Measurements from ENCODE around the gene CDCA3. TPM values are rescaled to one million over a fixed set of nuclear protein-coding genes. Genes with fewer than 3 reads are reported as not detected.
A peak's percentile ranks its signal among the peaks of the same experiment; 100 is the strongest.

The CDCA3 gene
- total and polyA plus RNA-seq, 3 experiments from 2014 or later: 0.68 to 37.6 (median 35.9) TPM

DNA sequence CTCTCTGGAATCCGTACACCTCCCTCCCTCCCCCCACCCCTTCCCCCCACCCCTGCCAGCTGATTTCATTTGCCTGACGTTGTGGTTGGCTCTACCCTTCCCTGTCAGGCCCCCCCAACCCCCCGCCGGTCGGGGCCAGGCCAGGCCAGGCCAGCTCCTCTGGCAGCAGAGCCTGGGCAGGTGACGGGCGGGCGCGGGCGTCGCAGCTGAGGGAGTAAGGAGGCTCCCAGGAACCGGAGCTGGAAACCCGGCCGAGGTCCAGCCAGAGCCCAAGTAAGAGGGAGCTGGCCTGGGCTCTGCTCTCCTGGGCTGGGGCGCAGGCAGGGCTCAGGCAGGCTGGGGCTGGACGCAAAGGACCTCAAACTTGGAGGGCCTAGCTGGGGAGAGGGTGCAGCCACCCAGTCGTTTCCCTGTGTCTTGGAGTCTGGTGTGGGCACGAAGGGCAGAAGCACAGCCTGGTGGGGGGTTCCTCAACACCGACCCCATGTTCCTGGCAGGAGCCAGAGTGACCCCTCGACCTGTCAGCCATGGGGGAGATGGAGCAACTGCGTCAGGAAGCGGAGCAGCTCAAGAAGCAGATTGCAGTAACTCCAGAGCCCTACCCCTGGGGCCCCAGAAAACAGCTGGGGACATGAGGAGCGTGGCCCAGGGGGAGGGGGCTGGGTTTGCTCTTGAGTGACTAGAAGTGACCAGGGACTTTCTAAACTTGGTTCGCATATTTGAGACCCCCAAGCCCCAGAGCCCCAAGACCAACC lies 10.1 kb downstream of the CDCA3 start, which contains the start of gene GNB3:
TSS of gene GNB3 (plus strand) at position 165 of the 755 bp plus-strand sequence. CDS start at position 528, 363 bp downstream.
- POLR2A ChIA-PET: no interaction called here
- H3K9me3 ChIP-seq (ENCODE audit: low read length): no peaks in the 10 kb centered on the region
- no peaks in the 10 kb centered on the region for H3K27me3 ChIP-seq (ENCODE audit: insufficient read depth, low read length, poor library complexity, severe bottlenecking)
- H3K4me3 ChIP-seq (ENCODE audit: low read length): no peak within 1 kb of the TSS
- Mint-ChIP-seq H3K4me3 (no peak within 1 kb of the TSS), H3K4me1 (no peaks in the 10 kb centered on the region), H3K27ac (no peak within 1 kb of the TSS), H3K27me3 (no peaks in the 10 kb centered on the region), H3K9me3 (no peaks in the 10 kb centered on the region), H3K36me3 (peaks cover 0 to 12% (median 1%) of the 10 kb centered on the region in 3 donors)
- H3K4me1 ChIP-seq (ENCODE audit: insufficient read depth, low read length): peaks cover 4% of the 10 kb centered on the region
- no peaks in the 10 kb centered on the region for H3K36me3 ChIP-seq (ENCODE audit: insufficient read depth, low read length)
- DNase-seq: no peak
- no peak within 1 kb of the TSS for H3K27ac ChIP-seq (ENCODE audit: low read depth, low read length)
- CTCF ChIA-PET: interaction anchor here (1.2 to 1.9 kb wide), 2 partner anchors 14 to 32 kb away, joined by 3 to 5 read pairs; no protein-coding TSS in a partner anchor

DNA sequence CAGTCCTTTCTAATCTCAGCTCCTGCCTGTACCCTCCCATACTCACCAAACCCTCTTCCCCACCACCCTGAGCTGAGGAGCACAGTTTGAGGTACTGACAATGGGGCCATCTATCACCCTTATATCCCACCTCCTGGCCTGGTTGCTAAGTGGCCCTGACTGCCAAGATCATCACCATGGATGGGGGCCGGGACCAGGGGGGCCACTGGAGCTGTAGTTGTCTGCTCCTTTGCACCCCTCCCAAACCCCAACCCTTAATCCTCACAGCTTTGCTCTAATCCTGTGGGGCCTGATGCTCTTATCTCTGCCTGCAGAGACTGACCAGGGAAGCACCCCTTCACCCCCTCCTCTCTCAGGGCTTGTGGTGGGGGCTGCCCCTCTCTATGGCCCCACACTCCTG lies 10.8 kb downstream of the CDCA3 start:
- Histone ChIP-seq H3K27me3 (ENCODE audit: insufficient read depth, low read length, poor library complexity, severe bottlenecking) (no peaks in the 10 kb centered on the region), H3K9me3 (ENCODE audit: low read length) (no peaks in the 10 kb centered on the region), H3K27ac (ENCODE audit: low read depth, low read length) (no peak overlapping the region), H3K4me3 (ENCODE audit: low read length) (no peak overlapping the region), H3K4me1 (ENCODE audit: insufficient read depth, low read length) (peaks cover 6% of the 10 kb centered on the region), H3K36me3 (ENCODE audit: insufficient read depth, low read length) (no peaks in the 10 kb centered on the region)
- no peaks in the 10 kb centered on the region for H3K27me3 Mint-ChIP-seq
- CTCF ChIA-PET: interaction anchor here (1.9 kb wide), 1 partner anchor 14 kb away, joined by 5 read pairs; no protein-coding TSS in a partner anchor
- DNase-seq: no peak
- no peaks in the 10 kb centered on the region for H3K9me3 Mint-ChIP-seq
- peaks cover 0 to 4% (median 3%) of the 10 kb centered on the region in 3 donors for H3K4me1 Mint-ChIP-seq
- H3K36me3 Mint-ChIP-seq: peaks cover 0 to 12% (median 1%) of the 10 kb centered on the region in 3 donors
- H3K27ac Mint-ChIP-seq: no peak overlapping the region
- no peak overlapping the region for H3K4me3 Mint-ChIP-seq
- POLR2A ChIA-PET: no interaction called here

DNA sequence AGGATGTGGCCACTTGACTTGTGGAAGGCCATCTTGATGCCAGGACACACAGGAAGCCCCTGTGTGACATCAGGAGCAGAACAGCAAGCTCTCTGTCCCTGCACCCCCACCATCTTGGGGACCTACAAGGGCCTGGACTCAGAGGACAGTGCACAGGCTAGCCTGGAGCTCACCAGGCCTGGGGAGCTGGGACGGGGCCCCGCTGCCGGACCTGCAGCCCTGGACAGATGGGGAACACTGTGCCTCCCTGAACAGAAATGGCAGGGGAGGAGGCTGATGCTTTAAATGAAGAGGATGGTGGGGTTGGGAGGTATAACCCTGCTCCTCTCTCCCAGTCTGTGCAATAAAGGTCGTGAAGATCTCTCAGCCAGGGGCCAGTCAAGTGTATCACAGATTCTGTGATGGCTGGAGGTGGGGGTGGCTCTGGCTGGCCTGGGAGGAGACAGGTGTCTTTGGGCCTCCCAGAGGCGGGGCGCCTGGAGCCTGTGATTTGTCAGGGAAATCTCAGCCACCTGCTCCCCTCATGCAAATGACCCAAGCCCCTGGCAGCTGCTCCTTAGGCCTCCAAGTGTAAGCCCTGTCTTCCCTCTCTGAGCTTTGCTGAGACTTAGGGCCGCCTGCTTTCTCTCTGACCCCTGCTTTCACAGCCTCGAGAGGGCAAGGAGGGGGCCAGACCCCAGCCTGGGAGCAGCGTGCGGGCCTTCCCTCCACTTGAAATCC lies 11.4 kb downstream of the CDCA3 start:
- Histone ChIP-seq H3K27me3 (ENCODE audit: insufficient read depth, low read length, poor library complexity, severe bottlenecking) (no peaks in the 10 kb centered on the region), H3K9me3 (ENCODE audit: low read length) (no peaks in the 10 kb centered on the region), H3K27ac (ENCODE audit: low read depth, low read length) (no peak overlapping the region), H3K4me1 (ENCODE audit: insufficient read depth, low read length) (peaks cover 6% of the 10 kb centered on the region), H3K36me3 (ENCODE audit: insufficient read depth, low read length) (no peaks in the 10 kb centered on the region), H3K4me3 (ENCODE audit: low read length) (no peak overlapping the region)
- Mint-ChIP-seq H3K4me3 (no peak overlapping the region), H3K9me3 (no peaks in the 10 kb centered on the region), H3K36me3 (peaks cover 0 to 7% (median under 1%) of the 10 kb centered on the region in 3 donors), H3K27ac (no peak overlapping the region), H3K4me1 (peaks cover 0 to 4% (median 3%) of the 10 kb centered on the region in 3 donors), H3K27me3 (no peaks in the 10 kb centered on the region)
- ChIA-PET CTCF (interaction anchor here (1.9 kb wide), 1 partner anchor 13 kb away, joined by 5 read pairs; no protein-coding TSS in a partner anchor), POLR2A (no interaction called here)
- DNase-seq: no peak

DNA sequence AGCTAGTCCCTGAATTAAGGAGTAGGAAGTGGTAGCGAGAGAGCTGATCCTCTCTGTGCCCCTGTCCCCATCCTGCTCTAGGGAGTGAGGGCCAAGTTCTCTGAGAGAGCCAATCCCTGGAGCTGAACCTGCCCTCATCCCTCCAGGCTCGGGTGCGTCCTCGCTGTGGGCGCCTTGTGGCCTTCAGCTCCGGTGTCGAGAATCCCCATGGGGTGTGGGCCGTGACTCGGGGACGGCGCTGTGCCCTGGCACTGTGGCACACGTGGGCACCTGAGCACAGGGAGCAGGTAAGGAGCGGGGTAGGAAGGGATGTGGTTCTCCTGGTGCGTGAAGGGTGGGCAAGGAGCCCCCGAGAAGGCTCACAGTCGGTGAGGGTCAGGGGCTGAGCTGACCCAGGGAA lies 12.2 kb downstream of the CDCA3 start:
- Mint-ChIP-seq H3K9me3 (no peaks in the 10 kb centered on the region), H3K4me3 (no peak overlapping the region), H3K4me1 (peaks cover 0 to 4% (median 3%) of the 10 kb centered on the region in 3 donors), H3K27me3 (no peaks in the 10 kb centered on the region), H3K27ac (no peak overlapping the region), H3K36me3 (peaks cover 0 to 10% (median 0%) of the 10 kb centered on the region in 3 donors)
- H3K4me1 ChIP-seq (ENCODE audit: insufficient read depth, low read length): peaks cover 6% of the 10 kb centered on the region
- no peaks in the 10 kb centered on the region for H3K9me3 ChIP-seq (ENCODE audit: low read length)
- no peaks in the 10 kb centered on the region for H3K36me3 ChIP-seq (ENCODE audit: insufficient read depth, low read length)
- H3K27me3 ChIP-seq (ENCODE audit: insufficient read depth, low read length, poor library complexity, severe bottlenecking): no peaks in the 10 kb centered on the region
- ChIA-PET CTCF (interaction anchor here (1.9 kb wide), 1 partner anchor 12 kb away, joined by 5 read pairs; no protein-coding TSS in a partner anchor), POLR2A (no interaction called here)
- no peak for DNase-seq
- H3K27ac ChIP-seq (ENCODE audit: low read depth, low read length): no peak overlapping the region
- H3K4me3 ChIP-seq (ENCODE audit: low read length): no peak overlapping the region

DNA sequence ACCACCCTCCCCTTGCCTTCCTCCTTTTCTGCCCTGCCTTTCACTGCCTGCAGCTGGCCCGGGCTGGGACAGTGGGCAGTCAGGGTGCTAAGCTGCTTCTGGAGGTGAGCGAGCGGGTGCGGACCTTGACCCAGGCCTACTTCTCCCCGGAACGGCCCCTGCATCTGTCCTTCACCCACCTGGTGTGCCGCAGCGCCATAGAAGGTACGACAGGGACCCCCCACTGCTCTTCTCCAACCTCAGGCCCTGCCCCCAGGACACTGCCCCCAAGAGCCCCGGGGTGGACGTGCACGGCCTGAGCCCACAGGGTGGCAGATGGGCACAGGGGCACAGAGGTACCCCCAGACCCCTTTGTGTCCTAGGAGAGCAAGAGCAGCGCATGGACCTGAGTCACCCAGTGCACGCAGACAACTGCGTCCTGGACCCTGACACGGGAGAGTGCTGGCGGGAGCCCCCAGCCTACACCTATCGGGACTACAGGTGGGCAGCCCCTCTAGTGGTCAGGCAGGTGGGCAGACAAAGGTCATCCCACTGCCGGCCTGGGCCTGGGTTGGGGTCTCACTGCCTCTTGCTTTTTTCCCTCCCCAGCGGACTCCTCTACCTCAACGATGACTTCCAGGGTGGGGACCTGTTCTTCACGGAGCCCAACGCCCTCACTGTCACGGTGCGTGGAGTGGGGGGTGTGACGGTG lies 13.6 kb downstream of the CDCA3 start:
- no peaks in the 10 kb centered on the region for H3K9me3 Mint-ChIP-seq
- no peaks in the 10 kb centered on the region for H3K9me3 ChIP-seq (ENCODE audit: low read length)
- no peaks in the 10 kb centered on the region for H3K27me3 Mint-ChIP-seq
- H3K36me3 ChIP-seq (ENCODE audit: insufficient read depth, low read length): no peaks in the 10 kb centered on the region
- peaks cover 0 to 14% (median 0%) of the 10 kb centered on the region in 3 donors for H3K36me3 Mint-ChIP-seq
- no peak for DNase-seq
- H3K4me1 ChIP-seq (ENCODE audit: insufficient read depth, low read length): peaks cover 6% of the 10 kb centered on the region
- peak overlapping the region in 1 of 8 donors; percentile 75 for H3K27ac Mint-ChIP-seq
- peaks cover 0 to 4% (median 3%) of the 10 kb centered on the region in 3 donors for H3K4me1 Mint-ChIP-seq
- CTCF ChIA-PET: interaction anchor here (0.9 to 7.5 kb wide), 7 partner anchors 12 to 85 kb away, joined by 3 to 91 read pairs (median 6); partner anchors contain the start of genes CDCA3, MLF2, SPSB2 and USP5
- H3K27me3 ChIP-seq (ENCODE audit: insufficient read depth, low read length, poor library complexity, severe bottlenecking): no peaks in the 10 kb centered on the region
- POLR2A ChIA-PET: interaction anchor here (0.6 kb wide), 1 partner anchor 75 kb away, joined by 3 read pairs; no protein-coding TSS in a partner anchor
- H3K27ac ChIP-seq (ENCODE audit: low read depth, low read length): no peak overlapping the region
- no peak overlapping the region for H3K4me3 Mint-ChIP-seq
- no peak overlapping the region for H3K4me3 ChIP-seq (ENCODE audit: low read length)

DNA sequence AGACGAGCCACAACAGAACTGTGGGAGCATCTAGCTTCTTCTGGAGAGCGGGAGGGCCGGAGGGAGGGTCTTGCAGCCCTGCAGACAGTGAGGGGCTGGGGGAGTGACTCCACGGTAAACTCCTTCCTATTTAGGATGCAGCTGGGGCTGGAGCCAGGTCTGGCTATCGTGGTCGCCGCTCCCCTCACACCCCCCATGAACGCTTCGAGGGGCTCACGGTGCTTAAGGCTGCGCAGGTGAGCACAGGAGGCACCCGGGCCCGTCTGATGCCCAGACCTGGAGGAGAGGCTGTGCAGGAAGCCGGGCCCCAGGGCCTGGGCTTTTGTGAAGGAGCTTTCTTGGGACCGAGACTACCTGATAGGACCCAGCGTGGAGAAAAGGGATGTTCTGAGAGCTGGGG lies 14.2 kb downstream of the CDCA3 start:
- H3K27me3 Mint-ChIP-seq: peaks cover 0 to 2% of the 10 kb centered on the region in 2 donors
- no peaks in the 10 kb centered on the region for H3K9me3 Mint-ChIP-seq
- Histone ChIP-seq H3K9me3 (ENCODE audit: low read length) (no peaks in the 10 kb centered on the region), H3K36me3 (ENCODE audit: insufficient read depth, low read length) (no peaks in the 10 kb centered on the region), H3K4me1 (ENCODE audit: insufficient read depth, low read length) (peaks cover 6% of the 10 kb centered on the region), H3K27ac (ENCODE audit: low read depth, low read length) (no peak overlapping the region), H3K27me3 (ENCODE audit: insufficient read depth, low read length, poor library complexity, severe bottlenecking) (no peaks in the 10 kb centered on the region), H3K4me3 (ENCODE audit: low read length) (no peak overlapping the region)
- H3K27ac Mint-ChIP-seq: no peak overlapping the region
- ChIA-PET POLR2A (interaction anchor here (0.6 kb wide), 1 partner anchor 75 kb away, joined by 3 read pairs; no protein-coding TSS in a partner anchor), CTCF (interaction anchor here (0.9 to 7.5 kb wide), 8 partner anchors 12 to 84 kb away, joined by 3 to 91 read pairs (median 6); partner anchors contain the start of genes CDCA3, MLF2, SPSB2 and USP5)
- peaks cover 0 to 17% (median 0%) of the 10 kb centered on the region in 3 donors for H3K36me3 Mint-ChIP-seq
- no peak overlapping the region for H3K4me3 Mint-ChIP-seq
- DNase-seq: no peak
- peaks cover 0 to 4% (median 3%) of the 10 kb centered on the region in 3 donors for H3K4me1 Mint-ChIP-seq

DNA sequence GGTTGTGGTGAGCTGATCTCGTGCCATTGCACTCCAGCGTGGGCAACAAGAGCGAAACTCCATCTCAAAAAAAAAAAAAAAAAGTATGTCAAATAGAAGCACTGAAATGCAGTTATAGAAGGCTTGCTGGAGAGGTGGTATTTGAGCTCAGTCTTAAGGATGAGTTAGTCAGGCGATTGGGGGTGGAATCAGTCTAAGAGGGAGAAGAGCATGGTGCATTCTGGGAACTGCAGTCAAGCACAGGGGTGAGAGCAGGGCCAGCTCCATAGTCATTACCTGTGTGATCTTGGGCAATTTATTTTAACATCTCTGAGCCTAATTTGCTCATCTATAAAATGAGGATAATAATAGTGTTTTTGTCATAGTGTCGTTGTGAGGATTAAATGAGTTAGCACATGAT lies 16.2 kb downstream of the CDCA3 start:
- Mint-ChIP-seq H3K4me1 (peaks cover 0 to 4% (median 3%) of the 10 kb centered on the region in 3 donors), H3K9me3 (no peaks in the 10 kb centered on the region), H3K27me3 (peaks cover 4 to 8% of the 10 kb centered on the region in 2 donors), H3K27ac (peak overlapping the region in 1 of 8 donors; percentile 33), H3K4me3 (no peak overlapping the region), H3K36me3 (peaks cover 0 to 23% (median 0%) of the 10 kb centered on the region in 3 donors)
- no peak for DNase-seq
- Histone ChIP-seq H3K4me3 (ENCODE audit: low read length) (no peak overlapping the region), H3K4me1 (ENCODE audit: insufficient read depth, low read length) (peaks cover 6% of the 10 kb centered on the region), H3K9me3 (ENCODE audit: low read length) (no peaks in the 10 kb centered on the region), H3K36me3 (ENCODE audit: insufficient read depth, low read length) (no peaks in the 10 kb centered on the region), H3K27me3 (ENCODE audit: insufficient read depth, low read length, poor library complexity, severe bottlenecking) (no peaks in the 10 kb centered on the region), H3K27ac (ENCODE audit: low read depth, low read length) (no peak overlapping the region)
- CTCF ChIA-PET: interaction anchor here (0.7 to 7.5 kb wide), 15 partner anchors 10 to 315 kb away, joined by 3 to 91 read pairs (median 5); partner anchors contain the start of genes CDCA3, LPAR5, MLF2 and SPSB2
- POLR2A ChIA-PET: interaction anchor here (0.6 kb wide), 1 partner anchor 18 kb away, joined by 3 read pairs; no protein-coding TSS in a partner anchor

Data from CD8-positive, alpha-beta memory T cell (primary cell).